COLO829 (cell line): ENCODE results near the gene UBA52.
A peak's percentile ranks its signal among the peaks of the same experiment; 100 is the strongest.
"Not testable (repeated sequence)": the region's sequence is repeated elsewhere in the genome, so short reads cannot be mapped to it uniquely, and the experiment has no call there.

Experiments
- DNase-seq: peaks from one replicate; pipeline ENCODE4 v3.0.0; 2012; ENCODE audit warnings: low spot score

The UBA52 gene

DNA sequence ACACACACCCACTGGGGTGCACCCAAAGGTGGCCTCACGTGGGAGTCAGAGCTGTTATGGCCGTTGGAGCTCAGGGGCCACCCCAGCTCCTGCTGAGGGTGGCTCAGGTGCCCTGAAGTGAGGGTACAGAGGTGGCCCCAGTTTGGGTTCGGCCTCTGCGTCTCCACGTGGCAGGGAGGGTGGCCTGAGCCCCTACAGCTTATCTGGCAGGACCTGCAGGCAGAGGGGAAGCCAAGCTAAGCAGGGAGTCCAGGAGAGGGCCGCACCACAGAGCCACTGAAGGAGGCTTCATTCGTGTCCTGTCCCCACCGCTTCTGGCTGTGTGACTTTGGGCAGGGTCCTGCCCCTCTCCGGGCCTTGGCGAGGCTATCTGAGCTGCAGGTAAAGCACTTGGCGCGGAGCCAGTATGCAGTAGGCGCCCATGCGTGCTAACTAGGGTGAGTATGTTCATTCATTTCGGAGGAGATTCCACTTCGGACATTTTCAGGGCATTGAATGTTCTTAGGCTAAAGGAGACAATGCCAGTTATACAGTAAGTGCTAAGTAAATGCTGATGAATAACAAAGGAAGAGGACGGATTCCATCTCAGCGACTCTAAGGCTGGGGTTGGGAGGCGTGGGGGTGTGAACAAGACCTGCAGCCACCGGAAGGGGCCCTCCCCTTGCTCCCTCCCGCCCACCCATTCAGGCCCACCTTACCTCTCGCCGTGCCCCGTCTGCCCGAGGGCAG, 21.9 kb downstream of the UBA52 start:
- no peak for DNase-seq

DNA sequence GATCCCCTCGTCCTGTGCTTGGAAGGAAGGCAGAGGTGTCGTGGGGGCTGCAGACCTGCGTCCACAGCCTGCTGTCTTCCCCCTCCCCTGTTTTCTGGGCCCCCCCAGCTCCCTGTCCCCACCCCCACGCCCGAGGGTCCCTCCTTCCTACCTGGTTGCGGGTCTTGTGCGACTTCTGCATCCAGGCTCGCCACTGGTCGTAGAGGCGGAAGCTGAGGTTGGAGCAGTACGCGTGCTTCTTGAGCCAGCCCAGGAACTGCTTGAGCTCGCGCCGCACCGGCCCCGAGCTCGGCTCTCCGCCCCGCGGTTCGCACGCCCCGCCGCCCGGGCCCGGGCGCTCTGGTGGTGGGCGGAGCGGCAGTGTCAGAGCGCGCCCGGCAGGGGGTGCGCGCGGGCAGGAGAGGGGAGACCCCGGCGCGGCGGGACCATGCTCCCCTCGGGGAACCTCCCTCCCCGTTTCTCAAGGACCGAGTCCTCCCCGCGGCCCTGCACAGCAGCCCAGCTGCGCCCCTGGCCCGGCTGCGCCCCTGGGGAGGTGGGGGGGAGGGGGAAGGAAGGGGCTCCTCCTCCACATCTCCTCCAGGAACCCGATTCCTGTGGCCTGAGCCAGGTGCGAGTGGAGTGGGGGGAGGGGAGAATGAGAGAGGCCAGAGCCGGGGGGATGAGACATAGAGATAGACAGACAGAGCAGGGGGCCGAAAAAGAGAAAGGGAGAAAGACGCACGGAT, 22.6 kb downstream of the UBA52 start:
- DNase-seq = peak; percentile 57

DNA sequence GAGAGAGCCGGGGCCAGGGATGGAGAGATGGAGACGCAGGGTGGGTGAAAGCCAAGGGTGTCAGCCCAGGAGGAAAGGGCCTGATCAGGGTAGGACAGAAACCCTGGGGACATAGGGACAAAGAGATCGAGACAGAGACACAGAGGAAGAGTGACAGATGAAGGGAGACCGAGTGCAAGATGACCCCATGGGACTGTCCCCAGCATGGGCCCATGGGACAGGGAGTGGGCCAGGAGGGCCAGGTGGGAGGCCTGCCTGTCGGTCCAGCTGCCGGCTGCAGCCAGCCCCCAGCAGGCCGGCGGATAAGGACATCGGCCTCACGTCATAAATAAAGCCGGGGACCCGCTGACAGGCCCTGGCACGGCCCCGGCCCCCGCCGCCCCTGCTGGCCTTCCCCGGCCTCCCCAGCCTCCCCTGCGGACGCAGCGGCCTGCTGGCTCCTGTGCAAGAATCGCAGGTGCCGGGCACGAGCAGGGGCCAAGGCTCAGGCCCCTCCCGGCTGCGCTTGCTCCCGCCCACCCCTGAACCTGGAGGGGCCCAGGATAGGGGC, 23.2 kb downstream of the UBA52 start:
- DNase-seq = no peak

DNA sequence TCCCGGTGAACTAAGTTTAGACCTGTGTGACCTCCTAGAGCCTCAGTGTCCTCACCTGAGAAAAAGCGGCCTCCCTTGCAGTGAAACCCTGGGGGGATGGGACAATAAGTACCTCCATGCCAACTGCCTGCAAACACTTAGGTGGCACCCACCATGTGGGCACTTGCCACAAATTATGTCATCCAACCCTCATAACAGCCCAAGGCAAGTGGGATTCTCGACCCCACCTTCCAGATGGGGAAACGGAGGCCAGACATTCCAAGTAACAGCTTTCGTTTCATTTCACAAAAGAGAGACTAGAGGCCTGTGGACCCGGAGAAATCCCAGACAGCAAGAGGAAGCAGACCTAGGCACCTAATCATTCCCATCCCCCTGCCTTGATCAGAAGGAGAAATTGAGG, 23.8 kb downstream of the UBA52 start:
- no peak for DNase-seq

DNA sequence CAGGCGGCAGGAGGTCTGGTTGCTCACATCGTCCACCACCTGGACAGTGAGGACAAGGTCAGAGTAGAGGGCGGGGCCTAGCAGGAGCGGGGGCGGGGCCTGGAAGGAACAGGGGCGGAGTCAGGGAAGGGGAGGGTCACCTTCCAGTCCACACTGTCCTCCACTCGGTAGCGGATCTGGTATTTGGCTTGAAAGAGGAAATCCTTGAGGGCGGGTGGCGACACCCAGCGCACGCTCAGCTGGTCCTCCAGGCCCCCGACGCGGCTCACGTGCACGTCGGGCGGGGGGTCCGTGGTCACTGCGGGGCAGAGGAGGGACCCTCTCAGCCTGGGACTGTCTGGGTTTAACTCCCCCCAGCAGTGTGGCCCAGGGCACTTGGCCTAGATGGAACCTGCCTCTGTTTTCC, 25.1 kb downstream of the UBA52 start:
- peak; percentile 64 for DNase-seq

DNA sequence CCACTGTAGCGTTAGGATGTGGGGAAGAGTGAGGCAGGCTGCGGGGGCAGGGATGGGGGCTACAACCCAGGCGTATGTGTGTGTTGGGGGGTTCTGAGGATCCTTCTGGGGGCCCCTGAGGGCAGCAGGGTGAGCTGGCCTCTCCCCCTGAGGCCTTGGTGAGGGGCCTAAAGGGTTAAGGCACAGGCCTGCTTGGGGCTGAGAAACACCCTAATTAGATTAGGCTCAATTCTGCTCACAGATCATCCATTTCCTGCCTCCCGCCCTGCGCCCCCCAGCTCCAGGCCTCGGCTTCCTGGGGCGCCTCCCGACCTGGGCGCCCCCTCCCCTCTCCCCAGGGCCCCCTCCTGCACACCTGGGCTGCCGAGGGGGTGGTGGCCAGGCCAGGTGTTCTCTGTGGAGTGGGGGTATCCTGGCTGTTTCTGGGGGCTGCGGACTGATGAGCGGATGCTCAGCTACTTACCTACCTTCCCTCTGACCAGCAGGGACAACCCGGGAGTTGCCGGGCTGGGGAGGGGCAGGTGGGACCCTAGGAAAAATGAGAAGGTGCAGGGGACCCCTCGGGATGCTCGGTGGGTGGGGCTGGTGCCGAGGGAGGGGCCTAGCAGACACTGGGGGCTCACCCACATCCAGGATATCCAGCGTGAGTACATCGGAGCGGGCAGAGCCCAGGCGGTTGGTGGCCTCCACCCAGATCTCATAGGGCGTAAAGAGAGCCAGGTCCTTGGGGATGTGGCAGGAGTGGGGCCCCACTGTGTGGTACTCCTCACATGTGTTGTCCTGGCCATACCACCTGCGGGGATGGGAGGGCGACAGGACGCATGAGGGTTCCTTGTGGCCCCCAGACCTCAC, 26.4 kb downstream of the UBA52 start:
- no peak for DNase-seq

DNA sequence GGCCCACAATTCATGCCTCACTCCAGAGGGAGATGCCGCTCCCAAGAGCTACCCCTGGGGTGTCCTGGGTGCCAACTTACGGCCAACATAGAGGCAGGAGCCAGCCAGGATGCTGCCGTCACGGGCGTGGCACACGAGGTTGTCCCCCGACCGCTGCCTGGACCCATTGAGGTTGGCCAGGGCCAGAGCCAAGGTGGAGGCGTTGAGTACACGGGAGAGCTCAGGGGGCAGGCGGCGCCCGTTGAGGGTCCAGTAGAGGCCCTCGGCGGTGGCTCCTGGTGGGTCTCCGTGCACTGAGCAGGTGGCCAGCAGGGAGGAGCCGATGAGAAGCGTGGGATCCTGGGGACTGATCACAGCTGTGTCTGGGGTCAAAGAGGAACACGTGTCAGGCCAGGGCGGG, 27.8 kb downstream of the UBA52 start:
- DNase-seq = no peak

DNA sequence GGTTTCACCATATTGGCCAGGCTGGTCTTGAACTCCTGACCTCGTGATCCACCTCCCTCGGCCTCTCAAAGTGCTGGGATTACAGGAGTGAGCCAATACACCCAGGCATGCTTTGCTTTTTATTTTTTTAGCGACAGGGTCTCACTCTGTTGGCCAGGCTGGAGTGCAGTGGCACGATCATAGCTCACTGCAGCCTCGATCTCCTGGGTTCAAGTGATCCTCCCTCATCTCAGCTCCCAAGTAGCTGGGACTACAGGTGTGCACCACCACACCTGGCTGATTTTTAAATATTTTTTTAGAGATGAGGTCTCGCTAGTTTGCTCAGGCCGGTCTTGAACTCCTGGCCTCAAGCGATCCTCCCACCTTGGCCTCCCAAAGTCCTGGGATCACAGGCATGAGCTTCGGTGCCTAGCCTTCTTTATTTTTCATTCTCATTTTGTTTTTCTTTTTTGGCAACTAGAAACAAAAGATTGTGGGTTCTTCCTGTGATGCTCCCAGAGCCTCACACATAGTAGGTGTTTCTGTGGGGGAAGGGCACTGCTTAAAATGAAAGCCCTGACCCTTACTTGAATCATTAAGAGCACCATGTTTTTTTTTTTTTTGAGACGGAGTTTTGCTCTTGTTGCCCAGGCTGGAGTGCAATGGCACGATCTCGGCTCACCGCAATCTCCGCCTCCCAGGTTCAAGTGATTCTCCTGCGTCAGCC, 29.2 kb downstream of the UBA52 start:
- DNase-seq = not testable (repeated sequence)

DNA sequence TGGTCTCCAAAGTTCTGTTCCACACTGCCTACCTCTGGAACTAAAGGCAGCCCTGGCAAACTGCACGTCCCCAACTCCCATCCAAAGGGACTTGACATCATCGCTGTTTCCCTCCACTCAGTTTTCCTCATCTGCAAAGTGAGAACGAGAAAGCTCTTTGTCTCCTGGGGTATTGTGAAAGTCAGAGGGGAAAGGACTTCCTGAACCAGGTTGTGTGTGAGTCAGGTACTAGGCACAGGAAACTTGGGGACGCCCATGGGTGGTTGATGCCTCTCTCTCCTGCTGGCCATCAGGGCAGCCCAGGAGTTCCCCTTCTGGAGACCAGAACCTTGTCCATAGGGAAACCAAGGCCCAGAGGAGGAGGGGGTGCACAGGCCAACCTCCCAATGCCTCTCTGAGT, 30.2 kb downstream of the UBA52 start:
- DNase-seq = no peak

DNA sequence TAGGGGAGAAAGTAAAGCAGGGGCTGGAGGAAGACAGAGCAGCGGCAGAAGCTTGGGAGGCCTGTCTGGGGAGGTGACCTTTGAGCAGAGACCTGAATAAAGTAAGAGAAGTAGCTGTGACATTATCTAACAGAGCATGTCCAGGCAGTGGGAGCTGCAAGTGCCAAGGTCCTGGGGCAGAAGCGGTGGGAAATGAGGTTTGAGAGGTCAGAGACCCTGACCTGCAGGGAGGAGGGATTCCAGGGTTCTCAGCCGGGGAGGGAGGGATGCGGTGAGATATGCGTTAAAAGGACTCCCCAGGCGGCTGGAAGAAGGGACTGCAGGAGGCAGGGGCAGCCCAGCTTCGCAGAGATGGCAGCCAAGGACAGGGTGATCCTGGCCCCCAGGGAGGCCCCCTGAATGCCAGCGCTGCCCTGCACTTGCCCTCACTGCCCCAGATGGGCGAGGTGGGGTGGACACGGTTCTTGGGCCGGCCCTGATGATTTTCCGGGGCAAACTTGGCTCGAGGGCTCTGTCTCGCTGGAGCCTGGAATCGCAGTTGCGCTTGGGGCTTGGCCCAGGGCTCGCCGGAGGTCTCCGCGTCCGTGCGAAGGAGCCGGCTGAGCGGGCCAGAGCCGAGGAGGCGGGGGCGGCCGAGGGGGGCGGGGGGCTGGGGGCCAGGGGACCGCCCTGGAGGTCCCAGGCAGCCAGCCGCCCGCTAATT, 31.7 kb downstream of the UBA52 start:
- DNase-seq = no peak

DNA sequence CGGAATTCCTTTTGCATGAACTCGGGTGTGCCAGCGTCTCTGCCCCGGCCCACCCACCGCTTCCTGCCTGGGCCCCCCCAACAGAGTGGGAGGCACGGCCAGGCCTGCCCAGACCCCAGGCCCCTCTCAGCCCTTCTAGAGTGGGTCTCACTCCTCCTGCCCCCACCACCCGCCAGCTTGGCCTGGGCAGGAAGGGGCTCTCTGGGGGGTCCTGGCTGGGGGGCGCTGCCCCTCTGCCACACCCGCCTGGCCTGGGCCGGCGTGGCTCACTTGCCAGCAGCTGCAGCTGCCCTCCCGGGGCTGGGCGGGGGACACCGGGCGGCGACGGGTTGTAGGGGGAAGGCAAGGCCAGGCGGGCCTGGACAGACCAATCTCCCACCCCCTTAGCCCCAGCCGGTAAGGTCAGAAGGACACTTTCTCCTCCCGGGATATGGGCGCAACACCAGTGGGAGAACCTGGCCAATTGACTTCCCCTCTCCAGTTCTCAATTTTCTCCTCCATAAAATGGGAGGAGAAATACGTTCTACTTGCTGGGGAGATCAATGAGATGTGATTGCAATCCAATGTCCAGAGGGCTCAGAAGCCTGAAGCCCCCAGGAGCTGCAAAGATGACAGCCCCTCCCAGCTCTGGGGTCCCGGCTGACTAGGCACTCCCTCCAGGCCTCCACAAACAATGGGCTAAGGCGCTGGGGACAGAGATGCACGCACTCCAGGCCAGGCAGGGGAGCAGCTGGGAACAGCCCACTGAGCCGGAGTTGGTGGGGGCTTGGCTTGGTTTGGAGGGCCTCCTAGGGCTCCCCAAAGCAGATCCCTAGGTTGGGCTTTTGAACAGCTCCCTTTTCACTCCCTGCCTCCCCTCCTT, 32.5 kb downstream of the UBA52 start:
- no peak for DNase-seq

DNA sequence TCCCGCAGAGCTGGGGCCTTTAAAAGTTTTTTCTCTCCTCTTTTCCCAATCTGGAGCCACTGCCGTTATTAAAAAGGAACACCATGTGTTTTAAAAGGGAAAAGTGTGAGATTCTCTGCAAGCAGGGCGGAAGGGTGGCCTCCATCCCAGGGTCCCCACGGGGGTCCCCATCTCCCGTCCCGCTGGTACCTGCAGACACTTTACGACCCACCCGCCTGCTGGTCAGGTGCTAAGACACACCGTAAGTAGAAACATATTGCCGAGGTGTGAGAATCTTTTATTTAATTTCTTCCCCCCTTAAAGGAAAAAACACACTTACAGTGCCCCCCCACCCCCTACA, 33.1 kb downstream of the UBA52 start:
- no peak for DNase-seq

DNA sequence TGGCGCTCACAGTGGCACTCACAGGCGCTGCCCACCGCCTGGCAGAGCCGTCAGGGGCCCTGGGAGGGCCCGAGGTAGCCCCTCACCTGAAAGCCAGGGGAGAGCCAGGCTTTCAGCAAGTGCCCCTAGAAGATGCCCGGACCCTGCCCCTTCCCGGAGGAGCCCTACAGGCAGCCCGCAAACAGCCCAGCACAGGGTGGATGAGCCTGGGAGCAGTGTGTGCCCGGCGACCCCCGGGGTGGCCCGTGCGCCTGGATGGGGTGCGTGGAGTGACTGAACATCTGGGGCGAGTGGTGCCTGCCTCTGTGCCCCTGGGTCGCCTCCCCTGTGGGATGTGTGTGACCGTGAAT, 33.5 kb downstream of the UBA52 start:
- DNase-seq = no peak

DNA sequence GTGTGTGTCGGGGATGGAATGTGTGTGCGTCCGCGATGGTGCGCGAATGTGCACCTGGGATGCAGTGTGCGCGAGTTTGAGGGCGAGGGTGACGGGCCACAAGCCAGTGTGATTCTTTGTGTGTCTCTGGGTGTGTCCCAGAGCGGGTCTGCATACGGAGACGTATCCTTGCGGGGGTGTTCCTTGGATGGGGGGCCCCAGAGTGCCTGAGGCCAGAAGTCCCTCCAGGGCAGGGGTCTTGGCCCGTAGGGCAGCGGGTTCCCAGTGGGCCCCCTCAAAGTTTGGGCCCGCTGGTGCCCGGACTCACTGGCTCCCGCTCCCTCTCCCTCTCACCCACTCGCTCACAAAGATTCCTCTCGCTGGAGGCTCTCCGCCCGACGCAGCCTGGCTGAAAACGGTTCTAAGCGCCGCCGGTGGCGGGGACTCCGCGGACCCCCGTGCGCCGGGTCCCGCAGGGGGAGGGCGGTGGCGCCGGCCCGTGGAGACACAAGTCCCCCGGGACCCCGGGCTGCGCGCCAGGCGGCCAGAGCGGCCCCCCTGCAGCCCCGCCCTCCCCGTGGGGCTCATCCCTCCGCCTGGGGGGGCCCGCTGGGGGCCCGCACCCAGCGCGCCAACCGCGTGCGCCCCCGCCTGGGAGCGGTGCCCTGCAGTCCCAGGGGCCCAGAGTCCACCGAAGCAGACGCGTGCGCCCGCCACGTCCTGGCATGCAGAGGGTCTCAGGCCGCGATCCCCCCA, 34.1 kb downstream of the UBA52 start:
- no peak for DNase-seq

DNA sequence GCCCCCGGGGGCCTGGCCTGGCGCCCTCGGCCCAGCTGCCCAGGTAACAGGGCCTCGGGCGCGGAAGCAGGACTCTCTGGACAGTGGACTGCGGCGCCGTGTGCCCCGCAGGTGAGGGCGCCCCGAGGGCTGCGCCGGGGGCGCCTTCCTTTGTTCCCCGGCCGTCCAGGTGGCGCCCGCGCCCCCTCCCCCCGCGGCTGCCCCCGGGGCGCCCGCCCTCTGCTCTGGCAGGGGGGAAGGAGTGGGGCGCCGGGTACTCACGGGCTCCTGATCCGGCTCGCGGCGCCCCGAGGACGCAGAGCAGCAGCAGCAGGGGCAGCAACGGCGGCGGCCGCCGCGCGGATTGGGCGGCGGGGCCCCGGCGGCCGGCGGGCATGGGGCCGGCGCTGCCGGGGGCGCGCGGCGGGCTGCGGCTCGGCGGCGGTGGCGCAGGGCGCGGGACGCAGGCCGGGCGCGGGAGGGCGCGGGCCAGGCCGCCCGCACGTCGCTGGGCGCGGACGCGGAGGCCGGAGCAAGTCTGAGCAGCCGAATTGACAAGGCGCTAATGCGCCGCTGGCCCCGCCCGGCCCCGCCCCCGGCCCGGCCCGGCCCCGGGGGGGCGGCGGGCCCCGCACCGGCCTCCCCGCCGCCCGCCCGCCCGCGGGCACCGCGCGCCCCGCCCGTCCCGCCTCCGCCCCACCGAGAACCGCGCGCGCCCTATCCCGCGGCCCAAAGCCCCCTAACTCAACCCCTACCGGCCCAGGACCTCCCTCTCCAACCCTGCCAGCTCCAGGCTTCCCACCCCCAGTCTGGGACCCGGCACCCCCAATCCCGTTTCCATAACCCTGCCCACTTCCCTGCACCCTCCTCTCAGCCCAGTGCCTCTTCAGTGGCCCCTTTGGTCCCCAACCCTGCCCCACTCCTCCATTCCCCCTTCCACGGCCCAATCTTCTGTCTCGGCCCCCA, 34.9 kb downstream of the UBA52 start, which contains the start of gene CRLF1:
Gene CRLF1 (minus strand): TSS at position 519 of the 945 bp plus-strand sequence. CDS start 143 bp downstream, at position 376.
- no peak for DNase-seq

DNA sequence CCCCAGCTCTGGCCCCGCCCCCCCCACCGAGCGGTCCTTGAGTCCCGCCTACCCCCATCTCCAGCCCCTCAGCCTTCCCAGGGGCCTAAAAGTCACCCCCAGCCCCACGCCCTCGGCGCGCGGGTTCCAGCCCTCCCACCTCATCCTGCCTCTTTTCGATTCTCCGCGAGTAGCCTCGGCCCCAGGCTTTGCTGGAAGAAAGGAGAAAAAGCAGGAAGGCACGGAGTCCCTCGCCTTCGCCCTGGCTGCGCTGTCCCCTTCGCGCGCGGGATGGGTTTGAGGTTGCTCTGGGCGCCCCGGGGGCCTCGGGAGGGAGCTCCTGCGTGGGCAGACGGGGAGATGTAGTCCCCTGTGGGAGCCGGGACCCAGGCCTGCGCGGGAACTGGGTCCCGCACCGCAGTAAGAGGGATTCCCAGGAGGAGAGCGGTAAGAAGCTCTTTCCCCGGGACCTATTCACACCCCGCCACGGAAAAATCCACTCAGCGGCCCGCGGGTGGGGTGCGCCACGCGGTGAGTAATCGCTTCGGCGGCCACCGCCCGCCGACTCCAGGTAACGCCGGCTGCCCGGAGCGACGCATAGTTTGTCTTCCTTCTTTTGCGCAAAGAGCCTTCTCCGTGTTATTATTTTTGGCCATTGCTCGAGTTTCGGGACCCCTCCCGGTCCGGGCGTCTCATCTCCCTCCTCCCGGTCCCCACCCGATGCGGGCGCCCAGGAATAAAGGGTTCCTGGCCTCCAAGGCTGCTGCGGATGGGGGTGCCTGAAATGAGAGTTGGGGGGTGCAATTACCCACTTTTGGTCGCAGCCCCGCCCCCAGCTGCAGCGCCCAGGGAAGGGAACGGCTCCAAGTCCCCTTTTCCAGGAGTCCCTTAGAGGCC, 35.8 kb downstream of the UBA52 start:
- no peak for DNase-seq

DNA sequence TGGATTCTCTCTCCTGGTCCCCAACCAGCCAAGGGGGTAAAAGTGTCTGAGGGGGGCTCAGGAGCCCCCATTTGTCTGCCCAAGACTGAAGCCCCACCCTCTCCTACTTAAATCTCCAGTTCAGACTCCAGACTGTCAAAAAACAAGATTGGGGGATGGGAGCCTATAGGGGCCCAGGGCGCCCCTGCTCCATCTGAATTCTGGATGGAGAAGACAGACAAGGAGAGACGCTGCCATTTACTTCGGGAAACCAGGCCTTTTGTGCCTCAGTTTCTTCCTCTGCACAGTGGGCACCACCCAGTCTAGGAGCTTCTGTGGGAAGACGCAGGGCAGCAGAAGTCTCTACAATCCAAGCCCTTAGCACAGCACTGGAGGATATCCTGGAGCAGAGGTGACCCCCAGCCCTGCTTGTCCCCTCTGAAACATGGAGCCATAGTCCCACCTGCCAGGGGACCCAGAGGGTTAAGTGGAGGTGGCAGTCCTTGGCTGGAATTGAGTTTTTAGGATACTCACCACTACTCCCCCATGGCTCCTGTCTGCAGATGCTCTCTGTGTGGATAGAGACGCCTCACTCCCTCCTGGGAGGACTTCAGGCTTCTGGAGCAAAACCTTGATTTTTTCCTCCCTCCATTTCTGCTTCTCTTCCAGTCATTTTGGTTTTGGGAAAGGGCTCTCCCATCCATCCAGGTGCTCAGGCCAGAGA, 36.6 kb downstream of the UBA52 start:
- DNase-seq = no peak
